Peyer's patch (tissue), 4 donors: ENCODE data around the gene LRRK1. TPM values are rescaled to one million over a fixed set of nuclear protein-coding genes. Genes with fewer than 3 reads are reported as not detected.

Experiments
- DNase-seq, 3 donors: peaks; one replicate each; pipeline ENCODE4 v3.0.0-alpha.2; 2017 to 2019
- H3K27ac ChIP-seq, 4 donors: fragments of 200-600 bp; sonication (generic); one replicate each; pipeline ENCODE4 v1.5.1; 2016 to 2019
- H3K27me3 ChIP-seq, 2 donors: fragments of 200-600 bp; sonication (generic); one replicate each; pipeline ENCODE4 v1.5.1; 2019
- H3K36me3 ChIP-seq, 3 donors: fragments of 200-600 bp; sonication (generic); one replicate each; pipeline ENCODE4 v1.5.1; 2016 to 2019
- H3K4me1 ChIP-seq, 4 donors: fragments of 200-600 bp; sonication (generic); one replicate each; pipeline ENCODE4 v1.5.1; 2016 to 2019
- H3K4me3 ChIP-seq, 4 donors: fragments of 200-600 bp; sonication (generic); 1 replicate in 3 of 4; 2 replicates in 1 of 4; pipeline ENCODE4 v1.5.1; 2016 to 2019; ENCODE audit warnings: mild to moderate bottlenecking in 1 of 4
- H3K9me3 ChIP-seq, 4 donors: fragments of 200-600 bp; sonication (generic); one replicate each; pipeline ENCODE4 v1.5.1; 2016 to 2019; ENCODE audit warnings: mild to moderate bottlenecking in 1 of 4
- POLR2A ChIP-seq, 2 donors: fragments of 450-650 bp; IDR thresholded peaks; one replicate each; pipeline ENCODE4 v1.5.1; 2017; ENCODE audit warnings: antibody characterized with exemption in 2 of 2, mild to moderate bottlenecking in 2 of 2, moderate library complexity in 2 of 2
- total RNA-seq, 4 donors: library from RNA; depleted of rRNA; stranded (reverse); fragments of >200 nt; gene quantifications; one replicate each; pipeline ENCODE4 v1.1.0, GENCODE V29; 2016
- TF ChIP-seq, protein P1 (sequence below), 6 experiments: fragments of 450-650 bp in 4 of 6; fragments of 200-600 bp in 2 of 6; sonication (generic) in 1 of 6; IDR thresholded peaks; one replicate each; pipeline ENCODE4 v1.5.1; 2017 to 2019; ENCODE audit warnings: antibody characterized with exemption in 6 of 6, mild to moderate bottlenecking in 3 of 6, moderate library complexity in 1 of 6

Gene LRRK1
- total RNA-seq, 4 donors from 2014 or later, result 49.2 to 66.0 (median 55.5) TPM

DNA sequence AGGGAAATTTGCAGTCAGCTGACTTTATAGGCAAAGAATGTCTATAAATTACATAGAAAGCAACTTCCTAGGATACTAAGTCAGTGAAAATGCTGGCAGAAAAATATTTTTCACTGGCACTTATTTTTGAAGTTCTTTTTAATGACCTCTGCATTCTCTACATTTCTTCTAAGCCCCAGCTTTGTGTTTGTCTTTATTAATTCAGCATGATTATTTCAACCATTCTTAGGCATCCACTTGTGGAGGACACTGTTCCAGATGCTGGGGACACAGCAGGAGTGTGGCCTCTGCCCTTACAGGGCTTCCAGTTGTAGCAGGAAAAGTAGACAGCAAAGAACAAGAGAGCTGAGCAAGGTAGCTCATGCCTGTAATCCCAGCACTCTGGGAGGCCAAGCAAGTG, 15.0 kb downstream of the LRRK1 start:
- no peak overlapping the region for H3K4me3 ChIP-seq
- H3K27ac ChIP-seq, result no peak overlapping the region
- peaks cover 0 to 3% (median 0%) of the 10 kb centered on the region in 4 donors for H3K4me1 ChIP-seq
- no peaks in the 10 kb centered on the region for H3K27me3 ChIP-seq
- no peaks in the 10 kb centered on the region for H3K9me3 ChIP-seq
- no peak for DNase-seq
- TF ChIP-seq POLR2A (IDR thresholded peaks at IDR 0.05), result no peak
- TF ChIP-seq, protein P1, sequence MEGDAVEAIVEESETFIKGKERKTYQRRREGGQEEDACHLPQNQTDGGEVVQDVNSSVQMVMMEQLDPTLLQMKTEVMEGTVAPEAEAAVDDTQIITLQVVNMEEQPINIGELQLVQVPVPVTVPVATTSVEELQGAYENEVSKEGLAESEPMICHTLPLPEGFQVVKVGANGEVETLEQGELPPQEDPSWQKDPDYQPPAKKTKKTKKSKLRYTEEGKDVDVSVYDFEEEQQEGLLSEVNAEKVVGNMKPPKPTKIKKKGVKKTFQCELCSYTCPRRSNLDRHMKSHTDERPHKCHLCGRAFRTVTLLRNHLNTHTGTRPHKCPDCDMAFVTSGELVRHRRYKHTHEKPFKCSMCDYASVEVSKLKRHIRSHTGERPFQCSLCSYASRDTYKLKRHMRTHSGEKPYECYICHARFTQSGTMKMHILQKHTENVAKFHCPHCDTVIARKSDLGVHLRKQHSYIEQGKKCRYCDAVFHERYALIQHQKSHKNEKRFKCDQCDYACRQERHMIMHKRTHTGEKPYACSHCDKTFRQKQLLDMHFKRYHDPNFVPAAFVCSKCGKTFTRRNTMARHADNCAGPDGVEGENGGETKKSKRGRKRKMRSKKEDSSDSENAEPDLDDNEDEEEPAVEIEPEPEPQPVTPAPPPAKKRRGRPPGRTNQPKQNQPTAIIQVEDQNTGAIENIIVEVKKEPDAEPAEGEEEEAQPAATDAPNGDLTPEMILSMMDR (IDR thresholded peaks at IDR 0.05), result no peak
- H3K36me3 ChIP-seq, result no peaks in the 10 kb centered on the region

DNA sequence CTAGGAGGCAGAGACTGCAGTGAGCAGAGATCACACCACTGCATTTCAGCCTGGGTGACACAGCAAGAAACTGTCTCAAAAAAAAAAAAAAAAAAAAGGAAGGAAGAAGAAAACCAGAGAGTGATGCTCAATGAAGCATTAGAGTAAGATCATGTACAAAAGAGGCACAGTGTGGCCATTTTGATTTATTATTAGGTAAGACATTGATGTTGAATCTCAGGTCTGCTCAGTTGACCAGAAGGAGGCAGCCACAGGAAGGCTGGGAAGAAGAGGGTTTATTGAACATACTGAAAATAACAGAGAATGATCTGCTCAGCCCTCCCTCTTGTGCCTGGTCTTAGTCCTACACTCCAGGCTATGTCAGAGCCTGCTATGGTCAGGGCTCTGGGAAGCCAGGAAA, 15.6 kb downstream of the LRRK1 start:
- no peaks in the 10 kb centered on the region for H3K9me3 ChIP-seq
- no peaks in the 10 kb centered on the region for H3K27me3 ChIP-seq
- no peak overlapping the region for H3K4me3 ChIP-seq
- no peaks in the 10 kb centered on the region for H3K36me3 ChIP-seq
- DNase-seq, result no peak
- peak overlapping the region in 1 of 4 donors; percentile 13 for H3K27ac ChIP-seq
- TF ChIP-seq POLR2A (IDR thresholded peaks at IDR 0.05), result no peak
- TF ChIP-seq, protein P1 (IDR thresholded peaks at IDR 0.05), result peak in 2 of 6 experiments; percentile 13 to 31
- H3K4me1 ChIP-seq, result peaks cover 0 to 3% (median 0%) of the 10 kb centered on the region in 4 donors

DNA sequence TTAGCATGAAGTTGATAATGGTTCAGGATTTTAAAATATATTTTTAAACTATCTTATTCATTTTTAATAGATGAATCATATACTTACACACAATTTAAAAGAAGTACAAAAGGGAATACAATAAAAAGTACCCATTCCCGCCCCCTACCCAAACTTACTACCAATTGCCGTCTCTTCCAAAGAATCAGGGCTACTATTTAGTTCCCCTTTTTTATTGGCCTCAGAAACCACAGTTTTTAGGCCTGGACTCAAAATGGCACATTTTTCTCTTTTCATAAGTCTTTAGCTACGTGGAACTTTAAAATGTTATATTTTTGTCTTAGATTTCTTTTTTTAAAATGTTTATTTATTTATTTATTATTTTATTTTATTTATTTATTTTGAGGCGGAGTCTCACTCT, 18.0 kb downstream of the LRRK1 start:
- Histone ChIP-seq H3K36me3 (no peaks in the 10 kb centered on the region), H3K9me3 (no peaks in the 10 kb centered on the region), H3K27me3 (no peaks in the 10 kb centered on the region), H3K27ac (no peak overlapping the region), H3K4me3 (no peak overlapping the region), H3K4me1 (peaks cover 0 to 3% (median 0%) of the 10 kb centered on the region in 4 donors)
- TF ChIP-seq POLR2A (IDR thresholded peaks at IDR 0.05), result no peak
- TF ChIP-seq, protein P1 (IDR thresholded peaks at IDR 0.05), result no peak
- no peak for DNase-seq

DNA sequence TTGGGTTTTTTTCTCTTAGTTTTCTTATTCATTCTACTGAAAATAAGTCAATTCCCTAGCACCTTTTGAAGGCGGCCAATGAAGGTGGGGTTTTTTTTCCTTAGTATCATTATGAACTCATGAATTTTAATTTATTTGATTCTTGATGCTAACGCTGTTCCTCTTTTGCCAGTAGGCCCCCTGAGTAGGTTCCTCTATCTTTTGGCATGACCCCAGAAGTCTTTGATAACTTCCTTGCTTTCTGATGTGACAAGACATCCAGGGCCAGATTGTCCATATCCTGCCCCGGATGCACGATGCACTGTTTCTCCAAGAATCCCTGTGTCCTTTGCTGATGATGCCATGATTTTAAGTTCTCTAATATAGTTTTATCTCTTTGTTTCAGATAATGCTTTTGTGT, 20.6 kb downstream of the LRRK1 start:
- H3K4me1 ChIP-seq, result no peaks in the 10 kb centered on the region
- no peaks in the 10 kb centered on the region for H3K36me3 ChIP-seq
- no peaks in the 10 kb centered on the region for H3K27me3 ChIP-seq
- no peaks in the 10 kb centered on the region for H3K9me3 ChIP-seq
- no peak overlapping the region for H3K4me3 ChIP-seq
- no peak for TF ChIP-seq POLR2A (IDR thresholded peaks at IDR 0.05)
- TF ChIP-seq, protein P1 (IDR thresholded peaks at IDR 0.05), result no peak
- no peak for DNase-seq
- H3K27ac ChIP-seq, result no peak overlapping the region

DNA sequence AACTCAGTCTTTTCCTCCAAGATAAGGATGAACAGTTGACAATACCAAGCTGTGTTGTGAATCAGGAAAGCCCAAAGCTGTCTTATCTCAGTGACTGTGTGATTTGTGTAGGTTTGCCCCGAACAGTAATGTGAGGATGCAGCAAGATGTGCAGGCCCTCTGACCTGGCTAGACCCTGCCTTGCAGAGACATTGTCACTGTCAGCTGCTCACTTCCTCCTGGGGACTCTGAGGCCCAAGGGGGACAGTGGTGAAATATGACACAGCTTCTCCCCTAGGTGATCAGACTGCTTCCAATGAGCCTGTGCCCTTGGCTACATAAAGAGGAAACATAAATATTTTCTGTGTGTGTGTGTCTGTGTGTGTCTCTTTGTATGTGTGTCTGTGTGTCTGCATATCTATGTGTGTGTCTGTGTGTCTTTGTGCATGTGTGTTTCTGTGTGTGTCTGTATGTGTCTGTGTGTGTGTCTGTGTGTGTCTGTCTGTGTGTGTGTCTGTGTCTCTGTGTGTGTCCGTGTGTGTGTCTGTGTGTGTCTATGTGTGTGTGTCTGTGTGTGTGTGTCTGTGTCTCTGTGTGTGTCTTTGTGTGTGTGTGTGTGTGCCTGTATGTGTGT, 21.7 kb downstream of the LRRK1 start:
- Histone ChIP-seq H3K9me3 (no peaks in the 10 kb centered on the region), H3K27ac (no peak overlapping the region), H3K4me1 (no peaks in the 10 kb centered on the region), H3K36me3 (no peaks in the 10 kb centered on the region), H3K27me3 (no peaks in the 10 kb centered on the region), H3K4me3 (no peak overlapping the region)
- DNase-seq, result no peak
- no peak for TF ChIP-seq POLR2A (IDR thresholded peaks at IDR 0.05)

DNA sequence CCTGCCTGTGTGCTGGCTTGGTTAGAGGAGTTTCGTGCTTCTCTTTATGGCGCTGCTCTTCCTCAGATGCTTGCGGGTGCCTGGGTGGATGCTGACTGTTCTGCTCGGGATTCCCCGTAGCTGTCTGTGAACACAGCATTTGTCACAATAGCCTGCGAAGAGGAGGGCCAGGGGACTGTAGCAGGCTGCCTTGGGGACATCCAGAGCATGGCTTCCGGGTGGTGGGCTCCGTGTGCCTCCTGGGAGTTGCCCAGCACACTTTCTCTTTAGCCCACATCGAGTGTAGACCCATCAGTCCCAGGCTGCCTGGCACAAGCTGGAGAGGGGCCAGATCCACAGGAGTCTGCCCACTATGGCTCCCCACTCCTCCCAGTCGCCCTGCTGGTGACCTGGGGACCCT, 22.4 kb downstream of the LRRK1 start:
- no peak for DNase-seq
- H3K27ac ChIP-seq, result no peak overlapping the region
- TF ChIP-seq, protein P1 (IDR thresholded peaks at IDR 0.05), result no peak
- TF ChIP-seq POLR2A (IDR thresholded peaks at IDR 0.05), result no peak
- H3K4me1 ChIP-seq, result no peaks in the 10 kb centered on the region
- H3K36me3 ChIP-seq, result no peaks in the 10 kb centered on the region
- H3K4me3 ChIP-seq, result no peak overlapping the region
- H3K27me3 ChIP-seq, result no peaks in the 10 kb centered on the region
- no peaks in the 10 kb centered on the region for H3K9me3 ChIP-seq
